ENCODE measurements around the gene AQP3.
A peak's percentile ranks its signal among the peaks of the same experiment; 100 is the strongest.
"Not testable (repeated sequence)": the region's sequence is repeated elsewhere in the genome, so short reads cannot be mapped to it uniquely, and the experiment has no call there.

AQP3 gene

DNA sequence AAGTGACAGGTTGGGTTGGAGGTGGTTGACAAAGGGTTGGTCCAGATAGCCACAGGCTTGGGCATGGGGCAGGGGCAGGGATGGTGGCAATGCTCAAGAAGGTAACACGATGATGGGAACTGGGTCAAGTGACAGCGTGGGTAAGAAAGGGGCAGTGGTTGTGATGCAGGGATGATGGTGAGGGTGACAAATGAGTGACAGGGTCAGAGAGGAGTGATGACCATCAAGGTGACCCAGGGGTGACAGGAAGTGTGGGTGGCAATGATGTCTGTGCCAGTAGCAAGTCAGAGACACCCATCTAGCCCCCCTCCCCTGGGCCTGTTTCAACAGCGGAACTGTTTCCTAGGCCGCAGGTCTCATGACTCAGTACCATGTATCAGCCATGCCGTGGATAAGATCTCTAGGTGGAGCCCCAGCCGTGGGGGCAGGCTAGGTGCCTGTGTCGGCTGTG, 20.5 kb downstream of the AQP3 start:
- TF ChIP-seq, protein P1, sequence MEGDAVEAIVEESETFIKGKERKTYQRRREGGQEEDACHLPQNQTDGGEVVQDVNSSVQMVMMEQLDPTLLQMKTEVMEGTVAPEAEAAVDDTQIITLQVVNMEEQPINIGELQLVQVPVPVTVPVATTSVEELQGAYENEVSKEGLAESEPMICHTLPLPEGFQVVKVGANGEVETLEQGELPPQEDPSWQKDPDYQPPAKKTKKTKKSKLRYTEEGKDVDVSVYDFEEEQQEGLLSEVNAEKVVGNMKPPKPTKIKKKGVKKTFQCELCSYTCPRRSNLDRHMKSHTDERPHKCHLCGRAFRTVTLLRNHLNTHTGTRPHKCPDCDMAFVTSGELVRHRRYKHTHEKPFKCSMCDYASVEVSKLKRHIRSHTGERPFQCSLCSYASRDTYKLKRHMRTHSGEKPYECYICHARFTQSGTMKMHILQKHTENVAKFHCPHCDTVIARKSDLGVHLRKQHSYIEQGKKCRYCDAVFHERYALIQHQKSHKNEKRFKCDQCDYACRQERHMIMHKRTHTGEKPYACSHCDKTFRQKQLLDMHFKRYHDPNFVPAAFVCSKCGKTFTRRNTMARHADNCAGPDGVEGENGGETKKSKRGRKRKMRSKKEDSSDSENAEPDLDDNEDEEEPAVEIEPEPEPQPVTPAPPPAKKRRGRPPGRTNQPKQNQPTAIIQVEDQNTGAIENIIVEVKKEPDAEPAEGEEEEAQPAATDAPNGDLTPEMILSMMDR (conservative IDR thresholded peaks at IDR 0.05; ENCODE audit: control insufficient read depth, insufficient read depth, low read depth, low read length), result no peak
- no peak overlapping the region for H3K4me3 ChIP-seq (ENCODE audit: control insufficient read depth, low read depth, low read length)
- DNase-seq (ENCODE audit: low read depth), result no peak

DNA sequence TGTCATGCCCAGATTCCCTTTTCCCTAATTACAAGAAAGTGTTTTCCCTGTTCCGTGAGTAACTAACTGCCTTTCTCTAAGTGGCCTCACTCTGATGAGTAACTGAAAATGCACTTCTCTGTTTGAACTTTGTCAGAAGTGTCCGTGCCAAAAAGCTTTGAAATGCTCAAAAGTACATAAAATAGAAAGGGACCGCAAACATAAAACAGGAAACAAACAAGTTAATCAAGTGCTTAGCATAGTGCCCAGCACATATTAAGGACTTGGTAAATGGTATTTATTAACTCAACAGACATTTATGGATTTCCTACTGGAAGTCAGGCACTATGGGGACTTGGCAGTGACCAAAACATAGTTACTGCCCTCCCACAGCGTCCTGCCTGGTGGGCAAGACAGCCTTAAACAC, 22.3 kb downstream of the AQP3 start:
- H3K4me3 ChIP-seq (ENCODE audit: control insufficient read depth, low read depth, low read length), result no peak overlapping the region
- TF ChIP-seq, protein P1 (conservative IDR thresholded peaks at IDR 0.05; ENCODE audit: control insufficient read depth, insufficient read depth, low read depth, low read length), result no peak
- DNase-seq (ENCODE audit: low read depth), result no peak

DNA sequence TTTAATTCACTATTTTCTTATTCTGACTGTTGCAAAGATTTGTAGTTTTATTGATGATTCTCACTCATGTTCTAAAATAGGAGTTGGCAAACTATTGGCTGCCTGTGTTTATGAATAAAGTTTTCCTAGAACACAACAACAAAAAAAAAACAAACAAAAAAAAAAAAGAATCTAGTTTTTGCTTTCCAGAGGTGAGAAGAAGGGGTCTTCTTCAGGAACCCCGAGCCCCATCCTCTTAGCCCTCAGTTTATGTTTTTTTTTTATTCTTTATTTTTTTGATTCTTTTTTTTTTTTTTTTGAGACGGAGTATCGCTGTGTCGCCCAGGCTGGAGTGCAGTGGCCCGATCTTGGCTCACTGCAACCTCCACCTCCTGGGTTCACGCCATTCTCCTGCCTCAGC, 22.9 kb downstream of the AQP3 start:
- DNase-seq (ENCODE audit: low read depth), result not testable (repeated sequence)

DNA sequence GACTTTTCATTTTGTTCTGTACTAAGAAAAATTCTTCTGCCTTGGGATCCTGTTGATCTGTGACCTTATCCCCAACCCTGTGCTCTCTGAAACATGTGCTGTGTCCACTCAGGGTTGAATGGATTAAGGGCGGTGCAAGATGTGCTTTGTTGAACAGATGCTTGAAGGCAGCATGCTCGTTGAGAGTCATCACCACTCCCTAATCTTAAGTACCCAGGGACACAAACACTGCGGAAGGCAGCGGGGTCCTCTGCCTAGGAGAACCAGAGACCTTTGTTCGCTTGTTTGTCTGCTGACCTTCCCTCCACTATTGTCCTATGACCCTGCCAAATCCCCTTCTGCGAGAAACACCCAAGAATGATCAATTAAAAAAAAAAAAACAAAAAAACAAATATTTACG, 23.4 kb downstream of the AQP3 start:
- not testable (repeated sequence) for DNase-seq (ENCODE audit: low read depth); H3K4me3 ChIP-seq (ENCODE audit: control insufficient read depth, low read depth, low read length)

More for the DNA sequence above, 22.9 kb downstream of the AQP3 start:
- not testable (repeated sequence) for H3K4me3 ChIP-seq (ENCODE audit: control insufficient read depth, low read depth, low read length)

DNA sequence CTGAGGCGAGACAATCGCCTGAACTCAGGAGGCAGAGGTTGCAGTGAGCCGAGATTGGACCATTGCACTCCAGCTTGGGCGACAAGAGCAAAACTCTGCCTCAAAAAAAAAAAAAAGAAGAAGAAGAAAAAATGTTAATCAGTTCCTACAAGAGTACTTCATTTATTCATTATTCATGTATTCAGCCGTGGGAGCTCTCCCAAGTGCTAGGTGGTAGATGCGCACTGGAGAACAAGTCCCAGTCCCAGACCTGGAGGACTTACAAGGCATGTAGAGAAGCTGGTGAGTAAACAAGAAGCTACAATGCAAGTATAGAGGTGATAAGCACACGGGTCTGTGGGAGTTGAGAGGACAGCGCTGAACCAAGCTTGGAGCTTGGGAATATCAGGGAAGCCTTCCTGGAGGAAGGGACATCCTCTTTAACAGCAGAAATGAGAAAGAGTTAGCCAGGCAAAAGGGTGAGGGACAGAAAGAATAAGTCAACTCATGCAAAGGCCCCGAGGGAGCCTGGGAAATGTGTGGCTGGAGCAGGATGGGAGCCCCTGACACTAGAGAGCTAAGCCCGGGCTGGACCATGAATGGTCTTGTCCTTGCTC, 27.6 kb downstream of the AQP3 start:
- H3K4me3 ChIP-seq (ENCODE audit: control insufficient read depth, low read depth, low read length), result no peak overlapping the region
- no peak for DNase-seq (ENCODE audit: low read depth)
- TF ChIP-seq, protein P1 (conservative IDR thresholded peaks at IDR 0.05; ENCODE audit: control insufficient read depth, insufficient read depth, low read depth, low read length), result no peak

DNA sequence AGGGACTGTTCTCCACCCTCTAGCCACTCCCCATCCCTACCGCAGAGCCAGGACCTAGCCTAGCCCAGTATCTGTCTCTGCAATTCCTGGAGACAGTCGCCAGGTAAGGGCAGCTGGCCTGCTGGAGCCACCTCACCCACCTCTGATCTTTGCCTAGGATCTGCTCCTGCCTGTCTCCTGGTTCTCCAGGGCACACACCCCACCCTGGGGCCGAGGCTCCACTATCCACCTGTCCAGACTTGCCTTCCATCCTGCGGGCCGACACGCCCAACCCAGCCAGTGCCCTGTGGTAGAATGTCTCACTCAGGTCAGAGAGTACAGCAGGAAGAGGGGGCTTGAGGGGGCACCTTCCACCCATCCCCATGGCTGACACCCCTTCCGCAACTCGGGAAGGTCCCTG, 29.3 kb downstream of the AQP3 start:
- TF ChIP-seq, protein P1 (conservative IDR thresholded peaks at IDR 0.05; ENCODE audit: control insufficient read depth, insufficient read depth, low read depth, low read length), result no peak
- no peak overlapping the region for H3K4me3 ChIP-seq (ENCODE audit: control insufficient read depth, low read depth, low read length)
- no peak for DNase-seq (ENCODE audit: low read depth)

DNA sequence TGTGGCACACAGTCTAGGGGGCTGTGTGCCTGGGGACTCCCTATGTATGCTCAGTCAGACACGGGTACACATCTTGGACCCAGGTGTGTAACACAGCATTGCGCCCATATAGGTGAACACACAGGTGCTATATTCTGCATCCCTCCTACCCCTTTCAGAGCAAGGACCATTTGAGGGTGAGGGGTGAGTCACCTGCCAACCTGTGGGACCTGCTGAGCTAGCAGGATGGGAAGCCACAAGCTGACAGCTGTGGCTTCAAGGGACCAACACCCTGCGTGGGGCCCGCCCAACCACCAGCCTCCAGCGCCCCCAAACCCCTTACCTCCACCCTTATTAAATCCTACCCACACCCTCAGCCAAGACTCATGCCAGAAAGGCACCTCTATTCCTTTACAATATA, 30.4 kb downstream of the AQP3 start:
- no peak overlapping the region for H3K4me3 ChIP-seq (ENCODE audit: control insufficient read depth, low read depth, low read length)
- TF ChIP-seq, protein P1 (conservative IDR thresholded peaks at IDR 0.05; ENCODE audit: control insufficient read depth, insufficient read depth, low read depth, low read length), result no peak
- DNase-seq (ENCODE audit: low read depth), result no peak

DNA sequence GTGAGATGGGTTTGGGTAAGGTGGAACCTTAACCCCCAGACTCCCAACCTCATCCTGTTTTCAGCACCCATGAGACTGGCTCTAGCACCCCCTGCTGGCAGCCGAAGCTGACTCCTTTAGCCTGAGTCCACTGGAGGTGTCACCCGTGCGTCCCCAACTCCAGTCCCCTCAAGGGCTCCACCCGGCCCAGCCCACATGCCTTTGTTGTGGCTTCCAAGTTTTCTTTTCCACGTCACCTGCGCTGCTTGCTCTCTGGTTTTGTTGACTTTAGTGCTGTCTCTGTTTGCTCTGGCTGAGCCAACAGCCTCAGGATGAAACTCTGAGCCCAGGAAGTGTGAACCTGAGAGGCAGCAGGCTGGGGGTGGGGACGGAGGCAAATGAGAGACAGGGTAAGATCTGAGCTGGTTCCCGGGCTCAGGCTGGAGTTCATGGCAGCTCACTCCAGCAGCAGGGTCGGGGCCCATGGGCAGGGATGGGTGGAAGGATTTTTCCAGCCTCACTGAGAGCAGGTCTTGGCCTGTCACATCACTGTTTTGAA, 31.8 kb downstream of the AQP3 start:
- peak; percentile 51 for DNase-seq (ENCODE audit: low read depth)
- H3K4me3 ChIP-seq (ENCODE audit: control insufficient read depth, low read depth, low read length), result no peak overlapping the region

More for the DNA sequence above, 31.8 kb downstream of the AQP3 start:
- TF ChIP-seq, protein P1 (conservative IDR thresholded peaks at IDR 0.05; ENCODE audit: control insufficient read depth, insufficient read depth, low read depth, low read length), result peak; percentile 79

Data from fibroblast of mammary gland (primary cell).